ENCODE measurements around the gene KDM5C.

KDM5C gene

GRCh38 chrX:53224860-53225797 is at the start of gene KDM5C:
Gene KDM5C, minus strand, starts transcription at chrX:53225207. Its CDS starts 318 bp downstream, at chrX:53224889.
- peak; percentile 59 to 89 for DNase-seq (ENCODE audit: low read depth in 1 of 2, low spot score in 1 of 2)

- no peak for DNase-seq (ENCODE audit: low read depth in 1 of 2, low spot score in 1 of 2)
Measured at GRCh38 chrX:53272808-53273337, 47.9 kb upstream of the KDM5C start.

GRCh38 chrX:53269536-53270107 is 44.6 kb upstream of the KDM5C start:
- DNase-seq (ENCODE audit: low read depth in 1 of 2, low spot score in 1 of 2) = no peak

GRCh38 chrX:53268173-53268572 is 43.2 kb upstream of the KDM5C start:
- no peak for DNase-seq (ENCODE audit: low read depth in 1 of 2, low spot score in 1 of 2)

- no peak for DNase-seq (ENCODE audit: low read depth in 1 of 2, low spot score in 1 of 2)
Measured at GRCh38 chrX:53266914-53267313, 41.9 kb upstream of the KDM5C start.

- DNase-seq (ENCODE audit: low read depth in 1 of 2, low spot score in 1 of 2) = no peak
Measured at GRCh38 chrX:53265771-53266574, 41.0 kb upstream of the KDM5C start.

GRCh38 chrX:53263597-53264094 is 38.6 kb upstream of the KDM5C start:
- DNase-seq (ENCODE audit: low read depth in 1 of 2, low spot score in 1 of 2) = peak in 1 of 2 donors; percentile 14

- no peak for DNase-seq (ENCODE audit: low read depth in 1 of 2, low spot score in 1 of 2)
Measured at GRCh38 chrX:53262918-53263394, 37.9 kb upstream of the KDM5C start.

GRCh38 chrX:53262189-53262917 is 37.3 kb upstream of the KDM5C start:
- no peak for DNase-seq (ENCODE audit: low read depth in 1 of 2, low spot score in 1 of 2)

- DNase-seq (ENCODE audit: low read depth in 1 of 2, low spot score in 1 of 2) = no peak
Measured at GRCh38 chrX:53261355-53261972, 36.5 kb upstream of the KDM5C start.

- no peak for DNase-seq (ENCODE audit: low read depth in 1 of 2, low spot score in 1 of 2)
Measured at GRCh38 chrX:53260836-53261235, 35.8 kb upstream of the KDM5C start.

- no peak for DNase-seq (ENCODE audit: low read depth in 1 of 2, low spot score in 1 of 2)
Measured at GRCh38 chrX:53257670-53258423, 32.8 kb upstream of the KDM5C start.

GRCh38 chrX:53257166-53257565 is 32.2 kb upstream of the KDM5C start:
- DNase-seq (ENCODE audit: low read depth in 1 of 2, low spot score in 1 of 2) = no peak

- no peak for DNase-seq (ENCODE audit: low read depth in 1 of 2, low spot score in 1 of 2)
Measured at GRCh38 chrX:53256446-53257041, 31.5 kb upstream of the KDM5C start.

GRCh38 chrX:53255738-53256191 is 30.8 kb upstream of the KDM5C start:
- no peak for DNase-seq (ENCODE audit: low read depth in 1 of 2, low spot score in 1 of 2)

GRCh38 chrX:53254570-53255461 is 29.8 kb upstream of the KDM5C start:
- DNase-seq (ENCODE audit: low read depth in 1 of 2, low spot score in 1 of 2) = no peak

GRCh38 chrX:53253293-53254020 is 28.4 kb upstream of the KDM5C start:
- DNase-seq (ENCODE audit: low read depth in 1 of 2, low spot score in 1 of 2) = no peak
